ENCODE results near the gene LCE3B.

LCE3B gene

DNA sequence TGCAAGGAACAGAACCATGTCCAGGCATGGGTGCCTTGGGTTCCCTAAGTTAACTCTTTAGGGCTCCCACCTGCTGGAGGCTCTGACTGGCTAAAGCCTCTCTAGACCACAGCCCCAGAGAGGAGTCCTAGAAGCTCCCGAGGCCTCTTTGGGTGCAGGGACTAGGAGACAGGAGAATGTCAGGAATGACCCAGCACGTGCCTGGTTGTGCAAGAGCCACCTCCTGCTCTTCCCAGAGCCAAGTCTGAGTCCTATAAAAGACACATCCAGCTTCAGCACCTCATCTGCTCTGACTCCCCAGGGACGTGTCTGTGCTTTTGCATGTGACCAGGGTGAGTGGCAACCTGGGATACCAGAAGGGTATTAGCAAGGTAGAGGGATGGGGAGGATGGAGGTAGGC, 49.5 kb downstream of the LCE3B start, which contains the start of gene LCE2D:
Gene LCE2D, plus strand, starts transcription at position 283 of the 400 bp plus-strand sequence. CDS start 726 bp downstream, outside the sequence.
- no peak for DNase-seq

Data from DMS153 (cell line).